ENCODE results near the gene BIK. TPM values are rescaled to one million over a fixed set of nuclear protein-coding genes. Genes with fewer than 3 reads are reported as not detected.

Gene BIK
- polyA plus RNA-seq, 1 of the 3 experiments (the other 2 are of a cell fraction), result 0.66 TPM

DNA sequence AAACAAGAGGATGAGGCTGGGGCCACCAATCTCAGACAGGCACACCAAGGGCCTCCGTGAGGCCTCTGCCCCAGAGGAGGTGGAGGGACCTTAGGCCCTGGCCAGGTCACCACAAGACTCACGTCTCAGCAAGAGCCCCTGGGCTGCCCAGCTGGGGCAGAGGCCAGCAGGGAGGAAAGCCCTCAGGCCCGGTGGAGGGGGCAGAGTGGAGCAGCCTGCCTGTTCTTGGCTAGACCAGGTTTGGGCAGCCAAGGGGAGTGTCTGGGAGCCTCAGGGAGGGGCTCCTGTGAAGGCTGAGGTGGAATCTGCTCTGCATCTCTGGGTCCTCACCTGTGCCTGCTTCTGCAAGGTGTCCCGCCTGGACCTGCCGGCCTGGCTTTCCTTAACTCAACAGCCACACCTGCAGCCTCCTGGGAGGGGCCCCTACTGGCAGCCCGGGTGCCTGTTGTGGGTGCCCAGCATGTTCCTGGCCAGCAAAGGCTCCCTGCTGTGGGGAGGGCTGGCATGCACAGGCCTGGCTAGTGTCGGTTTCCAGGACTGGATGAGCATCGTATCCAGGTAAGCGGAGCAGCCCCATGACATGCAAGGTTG lies 64.5 kb downstream of the BIK start:
- Histone ChIP-seq H3K9me3 (no peaks in the 10 kb centered on the region), H3K4me1 (ENCODE audit: control insufficient read depth in 1 of 2, insufficient read depth in 2 of 2, low read depth in 1 of 2, low read length in 1 of 2) (no peaks in the 10 kb centered on the region), H3F3A (replicated peaks; ENCODE audit: insufficient read depth) (no peaks in the 10 kb centered on the region), H3K27ac (ENCODE audit: low read depth in 2 of 2, low read length in 1 of 2) (no peak overlapping the region), H4K20me1 (ENCODE audit: insufficient read depth) (no peaks in the 10 kb centered on the region), H3K9ac (no peak overlapping the region), H3K4me2 (no peak overlapping the region), H3K79me2 (ENCODE audit: insufficient read depth) (no peaks in the 10 kb centered on the region), H3K9me2 (no peaks in the 10 kb centered on the region), H2AFZ (ENCODE audit: low read depth) (no peak overlapping the region), H3K27me3 (ENCODE audit: insufficient read depth) (no peaks in the 10 kb centered on the region), H3K4me3 (ENCODE audit: low read depth in 2 of 2, low read length in 1 of 2) (no peak overlapping the region), H3K36me3 (replicated peaks in 1 of 2; ENCODE audit: control insufficient read depth in 1 of 2, insufficient read depth in 2 of 2, low read length in 1 of 2) (peaks cover 0 to 7% of the 10 kb centered on the region in 2 experiments)
- ChIA-PET CTCF (no interaction called here), POLR2A (no interaction called here)
- WGBS (ENCODE audit: low lambda C conversion rate), result no CpG with 5 or more reads among the region's 9 CpGs
- no peak for DNase-seq
- TF ChIP-seq FOXM1 (IDR thresholded peaks at IDR 0.05; ENCODE audit: low read depth) (no peak), RAD21 (IDR thresholded peaks at IDR 0.05; ENCODE audit: low read length) (no peak), USF1 (IDR thresholded peaks at IDR 0.05; ENCODE audit: borderline replicate concordance, low read depth) (no peak), NRF1 (IDR thresholded peaks at IDR 0.05; ENCODE audit: low read depth, low read length) (no peak), MXI1 (IDR thresholded peaks at IDR 0.05; ENCODE audit: low read depth, low read length) (no peak), ELF1 (IDR thresholded peaks at IDR 0.05) (no peak), RCOR1 (IDR thresholded peaks at IDR 0.05; ENCODE audit: low read length) (no peak), RFX5 (IDR thresholded peaks at IDR 0.05; ENCODE audit: low read length) (no peak), TAF1 (IDR thresholded peaks at IDR 0.05; ENCODE audit: borderline replicate concordance, low read depth, low read length) (no peak), JUND (IDR thresholded peaks at IDR 0.05) (no peak), SMC3 (IDR thresholded peaks at IDR 0.05; ENCODE audit: low read depth, low read length) (no peak), FOSL2 (IDR thresholded peaks at IDR 0.05; ENCODE audit: borderline replicate concordance, low read depth) (no peak), GABPA (IDR thresholded peaks at IDR 0.05; ENCODE audit: low read depth) (no peak)
- TF ChIP-seq, protein P1, sequence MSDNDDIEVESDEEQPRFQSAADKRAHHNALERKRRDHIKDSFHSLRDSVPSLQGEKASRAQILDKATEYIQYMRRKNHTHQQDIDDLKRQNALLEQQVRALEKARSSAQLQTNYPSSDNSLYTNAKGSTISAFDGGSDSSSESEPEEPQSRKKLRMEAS (IDR thresholded peaks at IDR 0.05; ENCODE audit: low read depth), result no peak
- TF ChIP-seq, protein P2, sequence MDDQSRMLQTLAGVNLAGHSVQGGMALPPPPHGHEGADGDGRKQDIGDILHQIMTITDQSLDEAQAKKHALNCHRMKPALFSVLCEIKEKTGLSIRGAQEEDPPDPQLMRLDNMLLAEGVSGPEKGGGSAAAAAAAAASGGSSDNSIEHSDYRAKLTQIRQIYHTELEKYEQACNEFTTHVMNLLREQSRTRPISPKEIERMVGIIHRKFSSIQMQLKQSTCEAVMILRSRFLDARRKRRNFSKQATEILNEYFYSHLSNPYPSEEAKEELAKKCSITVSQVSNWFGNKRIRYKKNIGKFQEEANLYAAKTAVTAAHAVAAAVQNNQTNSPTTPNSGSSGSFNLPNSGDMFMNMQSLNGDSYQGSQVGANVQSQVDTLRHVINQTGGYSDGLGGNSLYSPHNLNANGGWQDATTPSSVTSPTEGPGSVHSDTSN (IDR thresholded peaks at IDR 0.05), result no peak
- TF ChIP-seq, protein P3, sequence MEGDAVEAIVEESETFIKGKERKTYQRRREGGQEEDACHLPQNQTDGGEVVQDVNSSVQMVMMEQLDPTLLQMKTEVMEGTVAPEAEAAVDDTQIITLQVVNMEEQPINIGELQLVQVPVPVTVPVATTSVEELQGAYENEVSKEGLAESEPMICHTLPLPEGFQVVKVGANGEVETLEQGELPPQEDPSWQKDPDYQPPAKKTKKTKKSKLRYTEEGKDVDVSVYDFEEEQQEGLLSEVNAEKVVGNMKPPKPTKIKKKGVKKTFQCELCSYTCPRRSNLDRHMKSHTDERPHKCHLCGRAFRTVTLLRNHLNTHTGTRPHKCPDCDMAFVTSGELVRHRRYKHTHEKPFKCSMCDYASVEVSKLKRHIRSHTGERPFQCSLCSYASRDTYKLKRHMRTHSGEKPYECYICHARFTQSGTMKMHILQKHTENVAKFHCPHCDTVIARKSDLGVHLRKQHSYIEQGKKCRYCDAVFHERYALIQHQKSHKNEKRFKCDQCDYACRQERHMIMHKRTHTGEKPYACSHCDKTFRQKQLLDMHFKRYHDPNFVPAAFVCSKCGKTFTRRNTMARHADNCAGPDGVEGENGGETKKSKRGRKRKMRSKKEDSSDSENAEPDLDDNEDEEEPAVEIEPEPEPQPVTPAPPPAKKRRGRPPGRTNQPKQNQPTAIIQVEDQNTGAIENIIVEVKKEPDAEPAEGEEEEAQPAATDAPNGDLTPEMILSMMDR (IDR thresholded peaks at IDR 0.05), result no peak
- TF ChIP-seq, protein P4, sequence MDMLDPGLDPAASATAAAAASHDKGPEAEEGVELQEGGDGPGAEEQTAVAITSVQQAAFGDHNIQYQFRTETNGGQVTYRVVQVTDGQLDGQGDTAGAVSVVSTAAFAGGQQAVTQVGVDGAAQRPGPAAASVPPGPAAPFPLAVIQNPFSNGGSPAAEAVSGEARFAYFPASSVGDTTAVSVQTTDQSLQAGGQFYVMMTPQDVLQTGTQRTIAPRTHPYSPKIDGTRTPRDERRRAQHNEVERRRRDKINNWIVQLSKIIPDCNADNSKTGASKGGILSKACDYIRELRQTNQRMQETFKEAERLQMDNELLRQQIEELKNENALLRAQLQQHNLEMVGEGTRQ (IDR thresholded peaks at IDR 0.05; ENCODE audit: borderline replicate concordance, low read depth, low read length), result no peak
